GM19035 (cell line): ENCODE results near the gene SMARCC1.

Experiments
- ATAC-seq: cut with Tn5 transposase; IDR thresholded peaks from one replicate; pipeline ENCODE4 v1.9.1; 2021; ENCODE audit not compliant: unreplicated experiment

SMARCC1 gene

GRCh38 chr3:47705391-47705790 is 76.3 kb downstream of the SMARCC1 start:
- ATAC-seq: no peak

DNA sequence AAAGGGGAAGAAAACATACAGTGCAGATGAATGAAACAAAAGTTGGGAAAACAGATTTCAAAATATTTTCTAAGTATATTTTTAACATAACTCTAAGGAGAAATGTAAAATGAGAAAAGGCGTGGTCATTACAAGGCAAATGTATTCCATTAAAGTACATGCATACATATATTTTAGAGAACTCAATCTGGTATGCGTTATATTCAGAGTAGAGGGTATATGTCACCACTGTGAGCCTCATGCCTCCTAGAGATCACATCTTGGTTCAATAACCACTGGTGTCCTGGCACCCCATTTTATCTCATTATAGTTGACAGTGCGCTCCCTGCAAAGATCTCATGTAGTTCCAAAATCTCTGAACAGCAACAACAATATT is 77.5 kb downstream of the SMARCC1 start:
- no peak for ATAC-seq

DNA sequence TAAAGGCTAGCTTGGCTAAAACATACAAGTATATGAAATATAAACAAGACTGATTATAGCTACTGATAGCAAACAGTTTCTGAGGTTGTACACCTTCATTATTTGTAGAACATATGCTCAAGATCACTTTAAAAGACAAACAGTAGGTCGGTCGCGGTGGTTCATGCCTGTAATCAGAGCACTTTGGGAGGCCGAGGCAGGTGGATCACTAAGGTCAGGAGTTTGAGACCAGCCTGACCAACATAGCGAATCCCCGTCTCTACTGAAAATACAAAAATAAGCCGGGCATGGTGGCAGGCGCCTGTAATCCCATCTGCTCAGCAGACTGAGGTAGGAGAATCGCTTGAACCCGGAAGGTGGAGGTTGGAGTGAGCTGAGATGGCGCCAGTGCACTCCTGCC is 80.3 kb downstream of the SMARCC1 start:
- ATAC-seq: no peak

GRCh38 chr3:47692158-47692557 is 89.5 kb downstream of the SMARCC1 start:
- ATAC-seq: no peak

- ATAC-seq: no peak
These were observed 93.2 kb downstream of the SMARCC1 start for GRCh38 chr3:47688488-47688887.

DNA sequence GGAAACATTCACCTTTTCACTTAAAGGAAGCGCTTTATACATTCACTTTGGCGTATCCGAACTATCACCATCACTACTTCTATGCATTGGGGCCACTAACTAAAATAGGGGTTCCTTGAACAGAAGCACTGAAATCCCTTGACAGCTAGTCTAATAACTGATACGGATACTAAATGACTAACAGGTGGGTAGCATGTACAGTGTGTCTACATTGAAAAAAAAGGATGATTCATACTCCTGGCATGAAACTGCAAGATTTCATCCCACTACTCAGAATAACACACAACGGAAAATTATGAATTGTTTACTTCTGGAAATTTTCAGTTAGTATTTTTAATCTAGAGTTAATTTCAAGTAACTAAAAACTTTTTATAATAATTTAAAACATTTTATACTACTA is 96.7 kb downstream of the SMARCC1 start:
- ATAC-seq: no peak

DNA sequence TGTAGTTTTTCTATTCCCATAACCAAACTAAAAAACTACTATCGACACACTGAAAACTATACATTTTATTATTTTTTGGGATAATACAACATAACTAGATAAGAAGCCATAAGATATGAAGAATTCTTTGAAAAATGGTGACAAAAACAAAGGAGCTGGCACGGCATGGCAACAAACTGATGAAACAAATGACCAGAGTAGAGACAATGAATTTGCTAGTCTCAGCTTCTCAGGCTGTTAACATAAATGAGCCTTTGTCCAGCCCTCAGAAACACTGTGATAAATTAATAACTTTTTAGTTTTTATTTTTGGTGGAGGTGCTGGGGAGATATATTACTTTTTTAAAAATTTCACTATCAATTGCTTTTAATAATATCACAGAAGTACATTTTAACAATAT is 100.7 kb downstream of the SMARCC1 start:
- no peak for ATAC-seq

DNA sequence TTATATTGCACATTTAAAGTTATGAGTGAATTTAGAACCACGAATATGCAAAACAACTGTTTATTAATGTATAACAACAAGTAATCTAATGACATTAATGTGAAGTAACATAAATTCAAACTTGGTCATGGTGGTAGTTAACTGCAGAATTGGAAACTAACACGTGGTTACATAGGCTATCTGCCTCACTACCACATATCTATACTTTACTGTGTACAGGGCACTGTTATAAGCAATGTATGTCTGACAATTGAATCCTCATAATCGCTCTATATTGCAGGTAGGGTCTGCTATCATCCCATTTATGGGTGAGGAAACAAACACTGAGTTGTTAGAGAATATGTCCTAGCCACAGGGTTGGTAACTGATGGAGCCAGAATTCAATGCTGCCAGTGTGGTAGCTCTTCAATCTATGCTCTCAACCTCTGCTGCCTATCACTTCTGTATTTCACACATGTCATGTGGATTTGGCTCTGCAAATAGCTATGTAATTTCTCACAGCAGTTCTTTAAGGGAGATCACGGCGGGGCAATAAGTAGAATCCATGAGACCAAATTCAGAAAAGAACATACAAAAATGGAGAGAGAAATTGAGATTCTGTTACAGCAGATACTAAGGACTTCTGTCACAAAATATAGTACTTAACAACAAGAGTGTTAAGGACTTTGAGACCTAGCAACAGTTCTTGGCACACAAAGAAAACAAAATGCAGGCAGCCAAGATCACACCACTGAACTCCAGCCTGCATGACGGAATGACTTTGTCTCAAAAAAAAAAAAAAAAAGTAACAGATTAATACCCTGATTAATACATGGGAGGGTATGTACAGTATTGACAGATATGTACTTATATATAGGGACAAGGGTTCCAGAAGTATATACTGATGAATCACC is 103.0 kb downstream of the SMARCC1 start:
- no peak for ATAC-seq

DNA sequence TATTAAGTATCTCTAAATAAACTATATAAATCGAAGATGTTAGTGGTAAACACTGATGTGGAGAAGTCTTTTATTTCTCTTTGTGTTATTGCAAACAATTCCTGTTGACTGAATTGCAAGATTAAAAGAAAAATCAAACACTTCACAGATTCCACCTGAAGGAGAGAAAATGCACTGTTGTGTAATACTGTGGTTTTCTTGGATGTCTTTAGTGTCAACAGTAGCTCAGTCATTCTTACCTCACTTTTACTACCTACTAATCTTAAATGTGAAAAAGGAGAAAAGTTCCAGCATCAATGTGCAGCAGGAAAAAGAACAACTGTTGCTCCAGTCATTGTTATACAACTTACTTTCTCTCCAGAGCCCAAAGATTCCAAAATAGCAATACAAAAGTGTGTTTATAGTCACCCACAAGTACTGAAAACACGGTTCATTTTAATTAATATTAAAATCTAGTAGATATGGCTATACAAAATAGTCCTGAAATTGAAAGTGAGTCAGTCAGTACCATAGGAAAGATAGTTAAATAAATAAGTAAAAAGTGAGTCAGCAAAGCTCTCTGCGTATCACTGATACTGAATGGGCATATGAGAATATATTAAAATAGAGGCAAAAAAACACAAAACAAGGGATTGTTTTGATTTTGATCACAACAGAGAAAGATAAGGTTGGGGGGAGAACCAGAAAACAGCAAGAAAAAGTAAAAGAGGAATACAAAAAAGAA is 112.5 kb downstream of the SMARCC1 start:
- no peak for ATAC-seq

- no peak for ATAC-seq
These were observed 115.6 kb downstream of the SMARCC1 start for GRCh38 chr3:47666118-47666517.

- ATAC-seq: no peak
These were observed 117.2 kb downstream of the SMARCC1 start for GRCh38 chr3:47664519-47664918.

- no peak for ATAC-seq
These were observed 118.0 kb downstream of the SMARCC1 start for GRCh38 chr3:47663630-47664240.

GRCh38 chr3:47661121-47661752 is 120.5 kb downstream of the SMARCC1 start:
- ATAC-seq: no peak

DNA sequence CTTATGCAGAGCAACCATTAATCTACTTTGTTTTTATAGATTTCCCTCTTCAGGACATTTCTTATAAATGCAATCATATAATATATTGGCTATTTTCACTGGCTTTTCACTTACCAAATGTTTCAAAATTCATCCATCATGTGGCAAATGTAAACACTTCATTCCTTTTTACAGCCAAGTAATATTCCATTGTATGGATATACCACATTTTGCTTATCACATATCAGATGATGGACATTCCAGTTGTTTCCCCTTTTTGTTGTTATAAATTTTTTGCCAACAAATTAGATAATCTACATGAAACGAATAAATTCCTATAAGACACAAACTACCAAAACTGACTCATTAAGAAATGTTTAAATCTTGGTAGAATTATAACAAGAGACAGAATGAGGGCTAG is 123.2 kb downstream of the SMARCC1 start:
- no peak for ATAC-seq

GRCh38 chr3:47652142-47652541 is 129.6 kb downstream of the SMARCC1 start:
- no peak for ATAC-seq

DNA sequence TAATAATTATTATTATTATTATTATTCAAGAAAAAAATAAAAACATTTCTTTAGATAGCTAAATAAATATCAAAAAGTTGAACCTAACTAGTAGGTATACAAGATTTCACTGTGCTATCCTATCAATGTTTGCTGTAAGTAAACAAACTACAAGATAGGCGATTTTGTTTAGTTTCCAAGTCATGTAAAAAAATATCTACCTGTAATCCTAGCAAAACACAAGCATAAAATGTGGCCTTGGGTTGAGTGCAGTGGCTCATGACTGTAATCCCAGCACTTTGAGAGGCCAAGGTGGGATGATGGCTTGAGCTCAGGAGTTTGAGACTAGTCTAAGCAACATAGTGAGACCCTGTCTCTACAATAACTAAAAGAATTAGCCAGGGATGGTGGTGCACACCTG is 131.4 kb downstream of the SMARCC1 start:
- no peak for ATAC-seq

- ATAC-seq: no peak
These were observed 134.1 kb downstream of the SMARCC1 start for GRCh38 chr3:47647550-47647949.

DNA sequence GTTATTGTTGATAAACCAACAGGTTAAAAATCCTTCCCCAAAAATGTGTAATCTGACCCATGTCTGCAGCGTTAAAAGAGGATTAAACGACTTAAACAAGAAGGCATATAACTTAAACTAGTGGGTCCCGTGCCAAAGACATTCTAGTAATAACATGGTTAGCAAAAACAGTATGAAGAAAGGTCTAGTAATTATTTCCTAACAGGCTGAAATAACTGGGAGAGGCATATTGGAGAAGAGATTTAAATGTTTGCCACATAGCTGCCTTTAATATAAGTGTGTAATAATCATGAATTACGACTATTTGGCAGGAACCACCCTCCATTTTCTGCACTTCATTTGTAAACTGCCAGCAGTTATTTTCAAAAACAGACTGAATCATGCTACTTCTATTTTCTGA is 135.3 kb downstream of the SMARCC1 start:
- ATAC-seq: no peak

DNA sequence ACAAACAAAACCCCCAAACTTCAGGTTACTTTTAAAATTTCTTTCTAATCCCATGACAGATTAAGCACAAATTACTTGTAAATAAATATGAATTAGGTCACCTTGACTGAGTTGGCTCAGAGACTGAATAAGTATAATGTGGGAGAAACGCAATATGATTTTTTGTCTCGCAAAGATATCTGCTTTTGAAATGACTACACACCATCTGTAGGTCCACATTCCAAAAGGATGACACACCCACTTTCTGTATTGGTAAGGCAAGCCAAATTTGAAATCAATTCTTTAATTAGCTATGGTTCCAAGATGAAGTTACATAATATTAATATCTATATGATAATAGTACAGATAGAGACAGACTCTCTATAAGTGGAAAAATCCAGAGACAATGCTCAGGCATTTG is 136.1 kb downstream of the SMARCC1 start:
- ATAC-seq: no peak

- no peak for ATAC-seq
These were observed 138.6 kb downstream of the SMARCC1 start for GRCh38 chr3:47643092-47643491.

GRCh38 chr3:47641739-47642138 is 140.0 kb downstream of the SMARCC1 start:
- no peak for ATAC-seq
